Right ventricle myocardium superior (tissue), 1 donor: ENCODE data around the gene SARNP. TPM values are rescaled to one million over a fixed set of nuclear protein-coding genes. Genes with fewer than 3 reads are reported as not detected.
A peak's percentile ranks its signal among the peaks of the same experiment; 100 is the strongest.
"Not testable (repeated sequence)": the region's sequence is repeated elsewhere in the genome, so short reads cannot be mapped to it uniquely, and the experiment has no call there.

Experiments used
- ATAC-seq: fragments of 200-7000 bp; cut with Tn5 transposase; one replicate; pipeline ENCODE4 v1.9.1; 2020; ENCODE audit warnings: mild to moderate bottlenecking; ENCODE audit not compliant: poor library complexity
- DNase-seq: peaks from one replicate; pipeline ENCODE4 v3.0.0-alpha.2; 2020
- intact Hi-C: fragments of 100-400 bp; cut with DNase I; formaldehyde crosslinking; loops from one replicate; pipeline ENCODE4 v1.11.2; 2022
- total RNA-seq: library from RNA; stranded (reverse); fragmentation: NEBNext Ultra II Directional; extraction: Animal tissue kit (Norgen Biotek cat#: 25700); gene quantifications from one replicate; pipeline ENCODE4 v1.2.1, GENCODE V29; 2021
- donor health status: DM: no; HTN: yes; CAD: no; lungs with severe emphysema.

SARNP gene
- total RNA-seq, 1 donor from 2014 or later = 48.0 TPM

DNA sequence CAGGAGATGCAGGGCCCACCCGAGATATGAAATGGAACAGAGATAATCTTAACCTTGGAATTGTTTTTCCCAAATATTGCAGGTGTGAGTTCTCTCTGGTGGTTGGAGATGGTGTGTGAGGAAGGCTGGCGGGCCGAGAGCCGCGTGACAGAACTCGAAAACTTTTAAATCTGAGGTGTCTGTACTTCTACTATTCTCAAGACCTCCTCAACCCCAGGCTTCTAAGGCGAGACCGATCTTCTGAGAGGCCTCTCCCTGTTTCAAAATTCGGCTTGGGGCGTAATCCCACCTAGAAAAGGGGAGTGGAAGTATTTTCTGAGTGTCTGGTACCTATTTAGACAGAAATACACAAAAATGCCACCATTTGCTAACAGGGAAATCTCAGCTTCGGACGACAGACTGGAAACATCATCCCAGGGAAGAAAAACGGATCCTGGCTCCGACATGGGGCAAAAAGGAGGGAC, 611 bp downstream of the SARNP start:
- ATAC-seq (no peak), DNase-seq (no peak)
- intact Hi-C loops = no loop called here

- intact Hi-C loops = no loop called here
- ATAC-seq (no peak), DNase-seq (no peak)
These were observed 2.1 kb downstream of the SARNP start for GRCh38 chr12:55815473-55815872.

GRCh38 chr12:55814257-55814656, 3.3 kb downstream of the SARNP start:
- DNase-seq (no peak), ATAC-seq (no peak)
- intact Hi-C loops = no loop called here

DNA sequence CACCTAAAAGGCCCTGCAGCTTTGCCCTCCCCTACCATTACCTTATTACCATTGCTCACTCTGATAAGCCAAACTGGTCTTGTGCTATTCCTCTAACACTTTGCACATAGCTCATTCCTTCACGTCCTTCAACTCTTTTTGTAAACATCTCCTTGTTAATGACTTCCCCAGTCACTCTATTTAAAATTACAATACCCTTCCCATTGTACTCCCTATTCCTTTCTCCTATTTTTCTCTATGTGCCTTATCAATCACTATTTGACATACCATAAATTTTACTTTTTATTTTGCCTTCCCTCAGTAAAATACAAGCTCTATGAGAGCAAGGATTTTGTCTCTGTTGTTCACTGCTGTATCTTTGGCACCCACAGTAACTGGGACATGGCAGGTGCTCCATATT, 5.4 kb downstream of the SARNP start:
- intact Hi-C loops = no loop called here
- no peak for ATAC-seq
- DNase-seq = no peak

- peak; percentile 8 for ATAC-seq
- no peak for DNase-seq
- intact Hi-C loops = no loop called here
These were observed 8.2 kb downstream of the SARNP start for GRCh38 chr12:55809274-55809673.

DNA sequence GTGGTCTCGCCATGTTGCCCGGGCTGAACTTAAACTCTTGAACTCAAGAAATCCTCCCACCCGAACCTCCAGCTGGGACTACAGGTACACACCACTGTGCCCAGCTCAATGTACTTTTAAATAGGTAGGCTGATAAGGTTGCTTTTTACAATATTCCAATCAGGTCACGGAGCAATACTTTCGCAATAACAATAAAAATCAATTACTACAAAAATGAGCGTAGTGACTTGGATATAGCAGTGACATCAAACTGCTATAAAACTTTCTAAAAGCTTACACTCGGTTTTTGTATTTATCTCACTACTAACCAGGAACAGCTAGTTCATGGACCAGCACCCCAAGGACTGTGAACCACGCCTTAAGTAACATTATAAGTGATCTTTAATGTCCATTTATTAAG, 10.5 kb downstream of the SARNP start:
- intact Hi-C loops = no loop called here
- DNase-seq (no peak), ATAC-seq (no peak)

DNA sequence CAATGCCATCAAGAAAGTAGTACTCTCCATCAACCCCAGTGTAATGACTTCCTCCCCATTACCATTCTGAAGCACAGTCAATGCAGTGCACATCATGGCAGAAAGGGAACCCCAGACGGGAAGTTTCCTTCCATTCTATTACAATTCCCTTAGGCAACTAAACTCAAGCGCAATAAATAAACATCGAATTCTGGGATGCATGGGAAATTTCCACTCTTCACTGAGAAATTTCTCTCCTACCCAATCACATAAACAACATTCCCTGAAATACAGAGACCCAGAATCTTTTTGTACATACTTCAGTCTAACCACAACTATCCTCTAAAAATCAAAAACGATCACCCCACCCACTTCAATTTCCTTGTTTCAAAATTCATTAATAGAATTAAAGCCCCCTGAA, 20.0 kb downstream of the SARNP start:
- DNase-seq (no peak), ATAC-seq (no peak)
- intact Hi-C loops = loop anchor here (10.0 kb wide), 1 partner anchor 53 kb away; the partner anchor contains the start of gene GDF11

DNA sequence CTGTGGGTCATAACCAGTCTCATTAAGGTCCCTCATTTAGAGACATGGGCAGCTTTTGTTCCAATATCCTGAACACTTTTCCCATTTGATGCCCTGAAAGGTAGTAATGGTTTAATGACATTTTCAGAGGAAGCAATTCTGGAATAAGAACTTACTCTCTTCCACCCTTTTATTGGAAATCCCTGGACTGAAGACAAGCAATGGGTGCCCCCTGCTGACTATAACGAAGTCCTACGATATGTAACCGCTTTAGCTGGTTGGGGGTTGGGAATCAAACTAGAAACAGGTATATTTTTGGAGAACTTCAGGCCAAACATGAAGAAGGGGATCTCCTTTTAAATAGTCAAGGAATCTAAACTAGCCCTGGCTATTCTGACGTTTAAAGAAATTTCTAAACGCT, 20.5 kb downstream of the SARNP start:
- intact Hi-C loops = loop anchor here (10.0 kb wide), 1 partner anchor 52 kb away; the partner anchor contains the start of gene GDF11
- ATAC-seq (peak; percentile 63), DNase-seq (no peak)

- ATAC-seq (no peak), DNase-seq (no peak)
- intact Hi-C loops = loop anchor here (10.0 kb wide), 1 partner anchor 51 kb away; the partner anchor contains the start of gene GDF11
These were observed 21.6 kb downstream of the SARNP start for GRCh38 chr12:55795950-55796349.

GRCh38 chr12:55789893-55790292, 27.6 kb downstream of the SARNP start:
- intact Hi-C loops = loop anchor here (10.0 kb wide), 1 partner anchor 45 kb away; the partner anchor contains the start of gene GDF11
- DNase-seq (no peak), ATAC-seq (no peak)

GRCh38 chr12:55789171-55789570, 28.4 kb downstream of the SARNP start:
- ATAC-seq (no peak), DNase-seq (no peak)
- intact Hi-C loops = no loop called here

GRCh38 chr12:55788546-55788945, 29.0 kb downstream of the SARNP start:
- intact Hi-C loops = no loop called here

DNA sequence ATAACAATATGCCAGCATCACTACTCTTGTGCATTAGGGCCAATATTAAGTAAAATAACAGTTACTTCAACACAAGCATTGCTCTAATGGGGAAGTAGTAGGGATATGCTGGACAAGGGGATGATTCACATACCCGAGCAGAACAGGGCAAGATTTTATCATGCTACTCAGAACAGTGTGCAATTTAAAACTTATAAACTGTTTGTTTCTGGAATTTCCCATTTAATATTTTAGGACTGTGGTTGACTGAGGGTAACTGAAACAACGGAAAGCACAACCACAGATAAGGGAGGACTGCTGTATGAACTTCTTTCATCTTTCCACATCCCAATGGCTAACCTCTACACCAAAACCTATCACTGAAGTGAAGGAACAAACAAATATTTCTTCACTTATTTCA, 36.8 kb downstream of the SARNP start:
- DNase-seq = no peak
- intact Hi-C loops = no loop called here
- ATAC-seq = no peak

More at GRCh38 chr12:55788546-55788945, 29.0 kb downstream of the SARNP start:
- DNase-seq = no peak
- no peak for ATAC-seq

DNA sequence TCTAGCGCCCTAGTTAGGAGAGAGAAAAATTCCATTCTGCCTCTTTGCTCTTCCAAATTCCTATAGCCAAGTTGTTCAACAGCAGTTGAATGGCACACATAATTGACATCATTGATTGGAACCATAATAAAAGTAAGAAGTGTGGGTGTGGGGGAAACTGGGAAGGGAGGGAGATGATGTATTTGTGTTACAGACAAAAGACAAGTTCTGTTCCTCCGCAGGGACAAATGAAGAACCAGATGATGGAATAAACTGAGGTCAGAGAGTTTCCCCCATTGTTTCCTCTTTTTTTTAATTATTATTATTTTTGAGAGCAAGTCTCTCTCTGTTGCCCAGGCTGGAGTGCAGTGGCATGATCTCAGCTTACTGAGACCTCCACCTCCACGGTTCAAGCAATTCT, 39.7 kb downstream of the SARNP start:
- intact Hi-C loops = no loop called here
- ATAC-seq (no peak), DNase-seq (no peak)

DNA sequence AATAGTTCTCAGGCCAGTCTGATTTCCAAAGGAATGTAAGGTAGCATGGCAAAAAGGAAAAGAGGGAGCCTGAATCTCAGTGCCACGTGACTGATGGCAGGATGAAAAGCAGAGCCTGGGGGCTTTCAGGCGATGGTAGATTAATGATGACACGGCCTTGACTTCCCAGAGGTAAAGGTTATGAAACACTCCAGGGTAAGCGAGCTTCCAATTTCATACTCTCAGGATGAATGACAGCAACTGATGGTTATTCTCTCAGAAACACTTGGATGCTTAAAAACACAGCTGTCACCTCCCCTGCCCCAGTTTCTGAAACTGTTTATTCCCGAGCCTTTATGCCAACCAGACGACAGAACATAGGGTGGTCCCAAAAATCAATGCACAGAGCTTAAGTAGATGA, 45.8 kb downstream of the SARNP start:
- ATAC-seq (no peak), DNase-seq (no peak)
- intact Hi-C loops = no loop called here

GRCh38 chr12:55767156-55767555, 50.4 kb downstream of the SARNP start:
- no peak for ATAC-seq
- DNase-seq = no peak
- intact Hi-C loops = no loop called here

GRCh38 chr12:55765736-55766290, 51.7 kb downstream of the SARNP start:
- intact Hi-C loops = no loop called here
- DNase-seq (no peak), ATAC-seq (no peak)

DNA sequence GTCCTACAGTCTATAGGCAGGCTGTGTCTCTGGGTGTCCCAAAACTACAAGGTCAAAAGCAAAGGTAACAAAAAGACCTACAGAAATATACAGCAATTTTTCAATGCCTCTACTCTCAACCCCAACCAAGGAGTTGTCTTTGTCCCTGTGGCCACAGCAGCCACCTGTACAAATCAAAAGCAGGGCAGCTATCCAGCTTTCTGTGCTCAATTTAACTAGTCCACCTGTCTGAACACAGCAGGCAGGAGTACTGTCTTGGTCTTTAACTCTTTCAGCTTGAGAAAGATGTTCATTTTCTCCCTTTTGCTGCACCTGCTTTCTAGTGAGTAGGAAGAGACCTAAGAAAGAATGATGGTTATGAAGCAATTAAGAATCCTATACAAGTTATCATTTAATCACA, 54.9 kb downstream of the SARNP start:
- no peak for ATAC-seq
- intact Hi-C loops = no loop called here
- no peak for DNase-seq

- no peak for DNase-seq
- intact Hi-C loops = no loop called here
These were observed 56.9 kb downstream of the SARNP start for GRCh38 chr12:55760663-55761062.

DNA sequence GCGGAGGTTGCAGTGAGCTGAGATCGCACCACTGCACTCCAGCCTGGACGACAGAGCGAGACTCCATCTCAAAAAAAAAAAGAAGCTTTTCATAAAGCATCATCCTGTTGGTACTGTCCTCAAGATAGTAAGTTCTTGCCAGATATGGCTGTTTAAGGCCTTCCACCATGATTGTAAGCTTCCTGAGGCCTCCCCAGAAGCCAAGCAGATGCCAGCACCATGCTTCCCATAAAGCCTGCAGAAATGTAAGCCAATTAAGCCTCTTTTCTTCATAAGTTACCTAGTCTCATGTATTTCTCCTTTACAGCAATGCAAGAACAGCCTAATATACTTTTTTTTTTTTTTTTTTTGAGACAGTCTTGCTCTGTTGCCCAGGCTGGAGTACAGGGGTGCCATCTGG, 58.9 kb downstream of the SARNP start:
- ATAC-seq, intact Hi-C loops, DNase-seq: not testable (repeated sequence)

More at GRCh38 chr12:55760663-55761062, 56.9 kb downstream of the SARNP start:
- no peak for ATAC-seq

- ATAC-seq = no peak
- intact Hi-C loops = no loop called here
- no peak for DNase-seq
These were observed 59.8 kb downstream of the SARNP start for GRCh38 chr12:55757701-55758100.
